ENCODE measurements around the gene OPN5.
A peak's percentile ranks its signal among the peaks of the same experiment; 100 is the strongest.

GRCh38 chr6:47787620-47788497 is 6.0 kb downstream of the OPN5 start:
- TF ChIP-seq EZH2phosphoT487 (IDR thresholded peaks at IDR 0.05; ENCODE audit: borderline replicate concordance): no peak
- TF ChIP-seq, protein P1, sequence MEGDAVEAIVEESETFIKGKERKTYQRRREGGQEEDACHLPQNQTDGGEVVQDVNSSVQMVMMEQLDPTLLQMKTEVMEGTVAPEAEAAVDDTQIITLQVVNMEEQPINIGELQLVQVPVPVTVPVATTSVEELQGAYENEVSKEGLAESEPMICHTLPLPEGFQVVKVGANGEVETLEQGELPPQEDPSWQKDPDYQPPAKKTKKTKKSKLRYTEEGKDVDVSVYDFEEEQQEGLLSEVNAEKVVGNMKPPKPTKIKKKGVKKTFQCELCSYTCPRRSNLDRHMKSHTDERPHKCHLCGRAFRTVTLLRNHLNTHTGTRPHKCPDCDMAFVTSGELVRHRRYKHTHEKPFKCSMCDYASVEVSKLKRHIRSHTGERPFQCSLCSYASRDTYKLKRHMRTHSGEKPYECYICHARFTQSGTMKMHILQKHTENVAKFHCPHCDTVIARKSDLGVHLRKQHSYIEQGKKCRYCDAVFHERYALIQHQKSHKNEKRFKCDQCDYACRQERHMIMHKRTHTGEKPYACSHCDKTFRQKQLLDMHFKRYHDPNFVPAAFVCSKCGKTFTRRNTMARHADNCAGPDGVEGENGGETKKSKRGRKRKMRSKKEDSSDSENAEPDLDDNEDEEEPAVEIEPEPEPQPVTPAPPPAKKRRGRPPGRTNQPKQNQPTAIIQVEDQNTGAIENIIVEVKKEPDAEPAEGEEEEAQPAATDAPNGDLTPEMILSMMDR (conservative IDR thresholded peaks at IDR 0.05; ENCODE audit: low read length): peak; percentile 95

Measured in Loucy (cell line).